GM21526 (cell line): Measurements from ENCODE around the gene ATP1A2.
A peak's percentile ranks its signal among the peaks of the same experiment; 100 is the strongest.

ENCODE experiments used
- ATAC-seq: cut with Tn5 transposase; IDR thresholded peaks from one replicate; pipeline ENCODE4 v1.9.1; 2021; ENCODE audit warnings: moderate library complexity; ENCODE audit not compliant: unreplicated experiment, low FRiP score

ATP1A2 gene

DNA sequence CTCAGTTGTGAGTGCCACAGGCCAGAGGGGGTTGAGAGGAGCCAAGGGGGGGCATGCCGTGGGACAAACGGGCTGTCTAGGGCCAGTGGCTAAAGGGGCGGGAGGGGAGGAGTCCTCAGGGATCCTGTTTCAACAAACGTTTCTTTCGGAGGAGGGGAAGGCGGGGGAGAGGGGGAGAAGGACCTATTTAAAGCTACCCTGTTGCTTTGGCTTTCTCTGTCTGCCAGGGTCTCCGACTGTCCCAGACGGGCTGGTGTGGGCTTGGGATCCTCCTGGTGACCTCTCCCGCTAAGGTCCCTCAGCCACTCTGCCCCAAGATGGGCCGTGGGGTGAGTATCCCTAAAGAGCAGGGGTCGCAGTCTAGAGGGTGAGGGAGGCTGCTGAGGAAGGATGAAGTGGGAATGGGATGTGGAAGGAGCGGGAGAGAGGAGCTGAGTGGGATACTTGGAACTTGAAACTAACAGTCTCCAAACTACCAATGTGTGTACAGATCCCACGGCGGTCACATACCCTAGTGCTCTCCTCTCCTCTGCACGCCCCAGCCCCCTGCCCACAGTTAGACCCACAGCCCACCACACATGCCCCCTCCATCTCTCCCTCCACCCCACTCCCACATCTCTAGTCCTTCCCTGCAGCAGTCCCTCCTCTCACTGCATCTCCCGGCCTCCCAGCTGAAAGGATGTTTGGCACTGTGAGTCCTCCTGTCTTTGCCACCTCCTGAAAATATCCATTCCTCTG, at the start of gene ATP1A2:
ATP1A2 (plus strand) TSS at position 215 of the 738 bp plus-strand sequence; CDS start at position 318, 103 bp downstream.
- ATAC-seq, result no peak

- no peak for ATAC-seq
Observed at GRCh38 chr1:160066829-160067745, 48.5 kb upstream of the ATP1A2 start.

DNA sequence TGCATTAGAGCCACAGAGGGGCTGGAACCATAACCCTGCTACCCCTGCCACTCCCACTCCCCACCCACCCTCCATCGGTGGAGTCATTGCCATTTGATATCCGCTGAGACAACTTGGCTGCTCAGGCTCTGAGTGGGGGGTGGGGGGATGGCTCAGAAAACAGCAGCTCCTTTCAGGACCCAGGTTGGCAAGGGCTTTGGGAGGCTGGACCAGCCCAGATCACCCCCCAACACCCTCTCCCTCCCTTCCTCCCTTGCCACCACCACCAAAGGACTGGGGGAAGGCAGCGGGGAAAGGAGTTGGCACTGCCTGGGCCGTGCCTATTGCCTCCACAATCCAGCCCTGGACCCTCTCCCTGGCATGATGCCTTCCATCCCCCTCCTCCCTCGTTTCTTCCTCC, 47.3 kb upstream of the ATP1A2 start:
- no peak for ATAC-seq

- ATAC-seq, result no peak
Observed at GRCh38 chr1:160069460-160070231, 45.9 kb upstream of the ATP1A2 start, which contains the start of gene KCNJ10. Gene KCNJ10 (minus strand): TSS chr1:160070160. CDS start chr1:160042532, 27,628 bp downstream.

DNA sequence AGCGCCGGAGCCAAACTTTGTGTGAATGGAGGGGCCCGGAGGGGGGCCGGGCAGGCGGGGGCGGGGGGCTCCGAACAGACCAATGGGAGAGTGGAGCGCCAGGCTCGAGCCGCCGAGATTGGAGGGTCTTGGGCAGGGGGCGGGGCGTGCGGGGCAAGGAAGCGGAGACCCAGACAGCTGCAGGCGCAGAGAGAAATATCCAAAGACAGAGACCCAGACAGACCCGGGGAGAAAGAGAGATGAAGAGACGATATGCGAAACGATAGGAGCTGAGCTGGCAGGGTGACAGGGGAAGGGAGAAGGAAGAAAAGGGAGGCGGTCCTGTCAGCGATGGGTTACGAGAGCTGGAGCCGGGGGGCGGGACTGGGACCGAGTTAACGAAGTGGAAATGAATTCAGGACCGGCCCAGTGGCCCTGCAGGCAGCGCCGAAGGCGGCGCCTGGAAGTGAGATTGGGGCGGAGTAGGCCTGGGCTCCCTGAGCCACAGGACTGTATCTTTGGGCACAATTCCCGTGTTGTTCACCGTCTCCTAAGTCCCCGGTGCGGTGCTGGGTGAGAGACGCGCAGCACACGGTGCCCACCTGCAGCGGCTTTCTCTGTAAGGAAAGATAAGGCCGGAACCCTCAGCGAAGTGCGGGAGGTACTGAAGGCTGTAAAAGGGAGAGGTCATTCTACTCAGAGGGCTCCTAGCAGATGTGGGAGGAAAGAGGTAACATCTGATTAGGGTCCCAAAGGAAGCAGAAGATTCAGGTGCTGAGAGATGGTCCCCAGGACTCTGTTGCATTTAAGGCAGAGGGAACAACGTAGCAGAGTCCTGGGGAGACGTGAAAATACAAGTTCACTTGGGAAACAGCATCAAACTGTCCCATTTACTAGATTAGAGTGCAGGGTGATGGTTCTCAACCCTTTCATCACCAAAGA, 45.1 kb upstream of the ATP1A2 start:
- no peak for ATAC-seq

GRCh38 chr1:160071289-160071688, 44.3 kb upstream of the ATP1A2 start:
- no peak for ATAC-seq

- ATAC-seq, result no peak
Observed at GRCh38 chr1:160074865-160075264, 40.7 kb upstream of the ATP1A2 start.

- no peak for ATAC-seq
Observed at GRCh38 chr1:160075836-160076235, 39.7 kb upstream of the ATP1A2 start.

GRCh38 chr1:160076295-160076694, 39.3 kb upstream of the ATP1A2 start:
- ATAC-seq, result no peak

DNA sequence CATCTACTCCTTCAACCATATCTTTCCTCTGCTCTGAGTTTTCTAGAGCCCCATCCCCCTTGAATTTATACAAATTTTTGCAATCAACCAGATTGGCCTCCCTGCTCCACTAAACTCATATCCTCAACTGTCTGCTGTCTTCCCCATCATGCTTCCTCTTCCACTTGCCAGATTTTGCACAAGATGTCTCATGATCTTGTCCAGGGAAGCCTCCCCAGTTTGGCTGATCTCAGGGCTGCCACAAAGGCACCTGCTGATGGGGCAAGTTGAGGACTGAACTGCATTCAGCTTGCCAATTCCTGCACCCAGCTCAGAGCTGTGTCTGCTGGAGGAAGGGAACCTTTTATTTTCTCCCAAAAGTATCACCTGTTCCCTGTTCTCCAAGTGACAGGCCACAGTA, 38.1 kb upstream of the ATP1A2 start:
- ATAC-seq, result no peak

DNA sequence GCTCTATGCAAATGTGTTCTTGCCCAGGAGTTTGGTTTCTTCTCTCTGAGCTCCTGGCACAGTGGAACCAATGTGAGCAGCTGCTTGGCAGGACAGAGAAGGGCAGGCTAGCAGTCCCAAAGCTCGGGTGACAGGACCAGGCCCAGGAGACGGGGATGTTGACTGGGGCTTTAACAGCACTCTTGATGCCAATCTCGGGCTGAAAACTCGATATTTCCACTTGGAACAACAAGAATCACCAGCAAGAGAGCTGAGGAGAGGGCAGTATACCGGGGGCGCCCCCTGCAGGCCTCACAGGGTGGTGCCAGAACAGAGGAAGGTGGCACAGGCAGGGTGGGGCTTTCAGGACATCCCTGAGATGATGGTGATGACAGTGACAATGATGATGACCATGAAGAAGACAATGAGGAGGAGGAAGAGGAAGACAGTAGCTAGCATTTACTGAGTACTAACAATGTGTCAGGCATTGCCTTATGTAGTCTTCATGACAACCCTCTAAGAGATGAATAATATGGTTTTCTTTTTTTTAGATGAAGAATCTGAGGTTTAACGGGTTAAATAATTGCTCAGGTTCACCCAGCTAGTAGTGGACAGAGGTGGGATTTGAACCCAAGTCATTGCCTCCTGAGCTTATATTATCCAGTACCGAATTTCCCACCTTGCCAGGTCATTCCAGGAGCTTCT, 36.9 kb upstream of the ATP1A2 start:
- peak; percentile 73 for ATAC-seq

DNA sequence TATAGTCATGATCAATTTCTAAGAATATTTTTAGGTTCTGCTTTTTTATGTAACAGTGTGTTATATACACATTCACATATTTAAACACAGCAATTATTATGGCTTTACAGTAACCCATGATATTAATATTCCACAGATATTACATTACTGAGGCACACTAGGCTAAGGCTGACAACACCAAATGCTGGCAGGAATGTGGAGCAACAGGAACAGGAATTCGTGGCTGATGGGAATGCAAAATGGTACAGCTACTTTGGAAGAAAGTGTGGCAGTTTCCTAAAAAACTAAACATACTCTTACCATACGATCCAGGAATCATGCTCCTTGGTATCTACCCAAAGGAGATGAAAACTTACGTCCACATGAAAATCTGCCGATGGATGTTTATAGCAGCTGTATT, 36.1 kb upstream of the ATP1A2 start:
- ATAC-seq, result no peak

DNA sequence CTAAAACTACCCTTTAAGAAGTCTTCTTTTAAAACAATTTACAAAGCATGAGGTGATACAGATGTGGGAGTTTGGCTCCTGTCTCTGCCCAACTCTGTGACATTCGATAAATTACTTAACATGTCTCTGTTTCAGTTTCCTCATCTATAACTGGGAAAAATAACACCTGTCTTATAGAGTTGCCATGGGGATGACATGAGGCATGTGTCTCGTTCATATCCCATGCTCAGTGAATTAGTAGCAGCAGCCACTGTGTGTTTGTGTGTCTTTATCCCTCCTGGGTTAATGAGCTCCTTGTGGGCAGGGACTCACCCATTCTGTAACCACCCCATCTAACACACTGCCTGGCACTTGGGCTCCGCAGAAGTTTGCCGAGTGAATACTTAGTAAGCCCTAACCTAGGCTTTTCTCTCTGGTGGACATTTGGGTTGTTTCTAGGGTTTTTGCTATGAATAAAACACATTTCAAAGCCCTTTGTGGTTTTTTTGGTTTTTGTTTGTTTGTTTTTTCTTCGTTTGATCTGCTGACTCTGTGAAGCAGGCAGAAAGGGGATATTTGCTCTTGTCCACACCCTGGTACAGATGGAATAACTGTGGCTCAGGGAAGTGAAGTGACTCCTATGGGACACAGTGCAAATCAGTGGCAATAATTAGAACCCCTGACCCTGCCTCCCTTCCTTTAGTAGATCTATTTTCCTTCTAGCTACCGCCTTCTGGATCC, 35.0 kb upstream of the ATP1A2 start:
- ATAC-seq, result no peak

DNA sequence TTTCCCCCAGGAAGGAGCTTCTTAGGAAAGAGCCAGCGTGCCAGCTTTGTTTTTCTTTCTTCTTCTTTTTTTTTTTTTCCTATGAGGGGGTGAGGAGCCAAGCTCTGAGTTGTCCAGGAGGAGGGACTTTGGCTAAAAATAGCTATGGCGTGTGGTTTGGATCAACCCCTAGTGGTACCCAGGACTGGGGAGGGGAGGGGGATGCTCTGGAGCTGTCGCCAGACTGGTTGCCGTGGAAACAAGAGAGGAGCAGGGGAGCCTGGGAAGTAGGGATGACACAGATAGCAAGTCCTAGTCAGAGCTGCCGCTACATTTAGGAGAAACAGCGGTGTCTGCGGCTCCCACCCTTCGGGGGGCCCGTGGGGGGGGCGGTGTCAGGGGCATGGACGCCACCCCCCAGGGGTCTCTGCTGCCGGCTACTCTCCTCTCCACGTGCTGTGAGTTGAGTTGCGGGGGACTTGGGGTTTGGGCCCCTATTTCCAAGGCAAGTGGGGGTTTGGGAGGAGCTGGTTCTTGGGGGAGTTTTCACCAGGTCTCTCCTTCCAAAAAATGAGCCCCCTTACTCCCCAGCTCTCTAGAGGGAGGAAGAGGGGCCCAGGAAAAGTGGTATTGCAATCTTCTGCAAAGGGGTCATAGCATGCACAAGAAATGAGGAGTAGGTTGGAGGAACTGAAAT, 34.2 kb upstream of the ATP1A2 start, which contains the start of gene KCNJ9:
KCNJ9 (plus strand) TSS at position 278 of the 676 bp plus-strand sequence. CDS start 2,493 bp downstream, outside the sequence.
- ATAC-seq, result no peak

GRCh38 chr1:160082487-160082886, 33.1 kb upstream of the ATP1A2 start:
- no peak for ATAC-seq

DNA sequence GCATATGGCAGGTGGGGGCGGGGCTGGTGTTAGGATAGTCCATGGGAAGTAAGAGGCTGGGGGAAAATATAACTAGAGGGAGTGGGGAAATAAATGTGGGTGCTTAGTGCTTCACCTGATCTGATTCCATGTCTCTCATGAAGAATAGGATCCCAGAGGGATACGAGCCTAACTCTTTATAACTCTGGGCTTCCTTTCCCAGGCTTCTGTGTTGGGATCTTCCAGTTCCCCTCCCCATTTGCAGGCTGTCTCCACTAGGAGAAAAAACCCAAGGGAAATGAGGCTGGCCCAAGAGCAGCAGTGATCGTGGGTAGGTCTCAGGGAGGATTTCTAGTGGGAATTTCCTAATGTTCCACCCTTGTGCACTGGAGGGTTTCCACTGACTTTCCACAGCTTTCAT, 32.6 kb upstream of the ATP1A2 start:
- ATAC-seq, result no peak

DNA sequence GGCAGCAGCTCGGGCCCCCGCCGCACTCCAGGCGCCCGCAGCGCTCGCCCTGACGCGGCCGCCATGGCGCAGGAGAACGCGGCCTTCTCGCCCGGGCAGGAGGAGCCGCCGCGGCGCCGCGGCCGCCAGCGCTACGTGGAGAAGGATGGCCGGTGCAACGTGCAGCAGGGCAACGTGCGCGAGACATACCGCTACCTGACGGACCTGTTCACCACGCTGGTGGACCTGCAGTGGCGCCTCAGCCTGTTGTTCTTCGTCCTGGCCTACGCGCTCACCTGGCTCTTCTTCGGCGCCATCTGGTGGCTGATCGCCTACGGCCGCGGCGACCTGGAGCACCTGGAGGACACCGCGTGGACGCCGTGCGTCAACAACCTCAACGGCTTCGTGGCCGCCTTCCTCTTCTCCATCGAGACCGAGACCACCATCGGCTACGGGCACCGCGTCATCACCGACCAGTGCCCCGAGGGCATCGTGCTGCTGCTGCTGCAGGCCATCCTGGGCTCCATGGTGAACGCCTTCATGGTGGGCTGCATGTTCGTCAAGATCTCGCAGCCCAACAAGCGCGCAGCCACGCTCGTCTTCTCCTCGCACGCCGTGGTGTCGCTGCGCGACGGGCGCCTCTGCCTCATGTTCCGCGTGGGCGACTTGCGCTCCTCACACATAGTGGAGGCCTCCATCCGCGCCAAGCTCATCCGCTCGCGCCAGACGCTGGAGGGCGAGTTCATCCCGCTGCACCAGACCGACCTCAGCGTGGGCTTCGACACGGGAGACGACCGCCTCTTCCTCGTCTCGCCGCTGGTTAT, 31.4 kb upstream of the ATP1A2 start:
- no peak for ATAC-seq
